Erythroblast (primary cell): ENCODE results near the gene ZNF497.

Experiments used
- GATA1 ChIP-seq: IDR thresholded peaks from 2 replicates; pipeline ENCODE4 v1.6.1; 2011; ENCODE audit warnings: low read depth, mild to moderate bottlenecking, control low read depth, low read length, moderate library complexity
- POLR2A ChIP-seq: IDR thresholded peaks from 2 replicates; pipeline ENCODE4 v1.6.1; 2011; ENCODE audit warnings: mild to moderate bottlenecking, low read length

GRCh38 chr19:58398545-58398944 lies 36.0 kb upstream of the ZNF497 start:
- TF ChIP-seq POLR2A (no peak), GATA1 (no peak)
